Measurements from ENCODE around the gene CMIP. TPM values are rescaled to one million over a fixed set of nuclear protein-coding genes. Genes with fewer than 3 reads are reported as not detected.

CMIP gene
- total RNA-seq, 1 donor from 2014 or later, result 6.6 TPM

DNA sequence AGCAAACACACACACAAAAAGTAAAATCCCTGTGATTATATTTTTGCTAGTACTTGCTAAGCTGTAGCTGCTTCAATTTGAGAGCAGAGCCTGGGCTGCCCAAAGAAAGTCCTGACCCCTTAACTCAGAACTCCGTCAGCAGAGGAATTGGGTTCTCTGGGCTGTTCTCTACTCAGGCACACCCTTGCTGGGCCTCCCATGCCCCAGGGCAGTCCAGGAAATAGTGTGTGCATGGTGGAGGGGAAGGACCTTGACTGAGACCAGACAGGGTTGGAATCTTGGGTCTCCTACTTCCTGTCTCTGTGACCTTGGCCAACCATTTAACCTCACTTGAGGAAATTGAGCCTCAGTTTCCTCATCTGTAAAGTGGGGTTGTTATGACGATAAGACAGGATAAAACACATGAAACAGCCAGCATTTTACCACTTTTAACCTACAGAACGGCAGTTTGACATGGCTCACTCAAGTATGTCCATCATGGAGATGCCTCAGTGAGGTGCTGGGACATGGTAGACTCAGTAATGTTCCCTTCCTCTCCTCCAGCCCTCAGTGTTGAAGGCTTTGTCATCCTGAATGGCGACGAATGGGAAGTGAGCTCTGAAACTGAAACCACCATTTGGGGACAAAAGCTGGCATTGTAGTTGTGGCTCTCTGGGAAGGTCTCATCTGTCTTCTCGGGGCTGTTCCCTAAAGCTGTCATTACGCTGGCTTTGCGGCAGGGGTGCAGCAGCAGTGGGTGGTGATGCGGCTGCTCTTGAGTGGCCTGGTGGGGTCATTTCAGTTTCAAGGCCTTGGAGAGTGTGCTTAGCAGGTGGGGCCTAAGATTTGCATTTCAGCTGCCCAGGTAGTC lies 74.9 kb downstream of the CMIP start:
- H3K27ac ChIP-seq, result no peak overlapping the region
- Mint-ChIP-seq H3K9me3 (no peaks in the 10 kb centered on the region), H3K36me3 (peaks cover 8% of the 10 kb centered on the region), H3K4me3 (no peak overlapping the region), H3K4me1 (peaks cover 25% of the 10 kb centered on the region), H3K27ac (no peak overlapping the region), H3K27me3 (ENCODE audit: insufficient read depth, low read depth) (no peaks in the 10 kb centered on the region)
- no peak overlapping the region for H2AFZ ChIP-seq (replicated peaks)
- no peak overlapping the region for H3K9ac ChIP-seq
- no peaks in the 10 kb centered on the region for H3K9me3 ChIP-seq (ENCODE audit: low read depth)
- no peaks in the 10 kb centered on the region for H3K27me3 ChIP-seq
- no peaks in the 10 kb centered on the region for H3F3A ChIP-seq (ENCODE audit: low read depth)
- H3K36me3 ChIP-seq, result no peaks in the 10 kb centered on the region
- peaks cover 55% of the 10 kb centered on the region for H3K79me2 ChIP-seq (ENCODE audit: low read depth)
- H3K4me2 ChIP-seq, result no peak overlapping the region
- H3K4me3 ChIP-seq, result no peak overlapping the region
- no peak for TF ChIP-seq EZH2phosphoT487 (IDR thresholded peaks at IDR 0.05)
- TF ChIP-seq, protein P1, sequence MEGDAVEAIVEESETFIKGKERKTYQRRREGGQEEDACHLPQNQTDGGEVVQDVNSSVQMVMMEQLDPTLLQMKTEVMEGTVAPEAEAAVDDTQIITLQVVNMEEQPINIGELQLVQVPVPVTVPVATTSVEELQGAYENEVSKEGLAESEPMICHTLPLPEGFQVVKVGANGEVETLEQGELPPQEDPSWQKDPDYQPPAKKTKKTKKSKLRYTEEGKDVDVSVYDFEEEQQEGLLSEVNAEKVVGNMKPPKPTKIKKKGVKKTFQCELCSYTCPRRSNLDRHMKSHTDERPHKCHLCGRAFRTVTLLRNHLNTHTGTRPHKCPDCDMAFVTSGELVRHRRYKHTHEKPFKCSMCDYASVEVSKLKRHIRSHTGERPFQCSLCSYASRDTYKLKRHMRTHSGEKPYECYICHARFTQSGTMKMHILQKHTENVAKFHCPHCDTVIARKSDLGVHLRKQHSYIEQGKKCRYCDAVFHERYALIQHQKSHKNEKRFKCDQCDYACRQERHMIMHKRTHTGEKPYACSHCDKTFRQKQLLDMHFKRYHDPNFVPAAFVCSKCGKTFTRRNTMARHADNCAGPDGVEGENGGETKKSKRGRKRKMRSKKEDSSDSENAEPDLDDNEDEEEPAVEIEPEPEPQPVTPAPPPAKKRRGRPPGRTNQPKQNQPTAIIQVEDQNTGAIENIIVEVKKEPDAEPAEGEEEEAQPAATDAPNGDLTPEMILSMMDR (IDR thresholded peaks at IDR 0.05), result no peak
- no peak for TF ChIP-seq EZH2 (IDR thresholded peaks at IDR 0.05)
- no peak for DNase-seq (ENCODE audit: low spot score)
- H3K4me1 ChIP-seq, result no peaks in the 10 kb centered on the region
- H4K20me1 ChIP-seq (ENCODE audit: low read depth), result peaks cover 91% of the 10 kb centered on the region

DNA sequence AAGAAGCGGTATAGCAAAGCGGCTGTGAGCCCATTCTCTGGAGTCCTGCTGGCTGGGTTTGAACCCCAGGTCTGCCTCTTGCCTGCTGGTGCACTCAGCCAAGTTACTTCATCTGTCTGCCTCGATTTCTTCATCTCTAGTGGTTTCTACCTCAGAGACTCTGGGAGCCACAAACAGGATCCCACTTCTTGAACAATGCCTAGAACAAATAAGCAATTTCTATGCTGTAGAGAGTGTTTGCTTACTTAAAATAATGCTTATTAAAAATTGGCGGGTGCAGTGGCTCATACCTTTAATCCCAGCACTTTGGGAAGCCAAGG lies 75.5 kb downstream of the CMIP start:
- no peak overlapping the region for H3K27ac ChIP-seq
- H3K9ac ChIP-seq, result no peak overlapping the region
- no peaks in the 10 kb centered on the region for H3K36me3 ChIP-seq
- TF ChIP-seq EZH2 (IDR thresholded peaks at IDR 0.05) (no peak), EZH2phosphoT487 (IDR thresholded peaks at IDR 0.05) (no peak)
- TF ChIP-seq, protein P1 (IDR thresholded peaks at IDR 0.05), result no peak
- no peak overlapping the region for H3K4me3 ChIP-seq
- Mint-ChIP-seq H3K36me3 (peaks cover 8% of the 10 kb centered on the region), H3K27me3 (ENCODE audit: insufficient read depth, low read depth) (no peaks in the 10 kb centered on the region), H3K4me3 (no peak overlapping the region), H3K4me1 (peaks cover 23% of the 10 kb centered on the region), H3K27ac (no peak overlapping the region), H3K9me3 (no peaks in the 10 kb centered on the region)
- DNase-seq (ENCODE audit: low spot score), result no peak
- H3K27me3 ChIP-seq, result no peaks in the 10 kb centered on the region
- no peaks in the 10 kb centered on the region for H3K4me1 ChIP-seq
- peaks cover 53% of the 10 kb centered on the region for H3K79me2 ChIP-seq (ENCODE audit: low read depth)
- no peak overlapping the region for H2AFZ ChIP-seq (replicated peaks)
- H4K20me1 ChIP-seq (ENCODE audit: low read depth), result peaks cover 88% of the 10 kb centered on the region
- no peak overlapping the region for H3K4me2 ChIP-seq
- no peaks in the 10 kb centered on the region for H3F3A ChIP-seq (ENCODE audit: low read depth)
- H3K9me3 ChIP-seq (ENCODE audit: low read depth), result no peaks in the 10 kb centered on the region

DNA sequence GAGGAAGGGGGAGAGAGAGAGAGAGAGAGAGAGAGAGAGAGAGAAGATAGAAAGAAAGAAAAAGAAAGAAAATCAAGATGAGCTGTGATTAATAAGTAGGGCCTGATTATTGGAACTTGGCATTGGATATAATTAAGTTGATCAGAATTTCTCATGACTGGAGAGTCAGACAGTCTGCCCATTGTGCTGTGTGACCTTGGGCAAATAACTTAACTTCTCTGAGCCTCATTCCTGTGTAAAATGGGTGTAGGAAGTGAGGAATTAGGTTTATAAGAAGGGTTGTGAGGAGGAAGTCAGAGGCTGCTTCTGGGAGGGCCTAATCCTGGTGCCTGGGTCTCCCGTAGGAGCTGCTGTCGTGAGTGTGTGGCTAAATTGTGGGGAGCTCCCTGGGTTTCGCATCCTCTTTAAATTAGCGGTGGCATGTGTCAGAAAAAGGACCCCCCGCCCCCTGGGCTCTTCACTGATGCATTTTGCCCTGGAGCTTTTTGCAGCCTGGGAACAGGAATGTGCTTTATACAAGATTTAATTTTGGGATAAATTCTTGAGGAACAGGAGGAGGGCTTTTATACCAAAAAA lies 76.0 kb downstream of the CMIP start:
- Mint-ChIP-seq H3K36me3 (peaks cover 8% of the 10 kb centered on the region), H3K9me3 (no peaks in the 10 kb centered on the region), H3K4me1 (peaks cover 26% of the 10 kb centered on the region), H3K27me3 (ENCODE audit: insufficient read depth, low read depth) (no peaks in the 10 kb centered on the region), H3K4me3 (no peak overlapping the region), H3K27ac (no peak overlapping the region)
- no peaks in the 10 kb centered on the region for H3K27me3 ChIP-seq
- no peak overlapping the region for H3K27ac ChIP-seq
- H3K4me2 ChIP-seq, result no peak overlapping the region
- H3K4me3 ChIP-seq, result no peak overlapping the region
- TF ChIP-seq EZH2 (IDR thresholded peaks at IDR 0.05) (no peak), EZH2phosphoT487 (IDR thresholded peaks at IDR 0.05) (no peak)
- TF ChIP-seq, protein P1 (IDR thresholded peaks at IDR 0.05), result no peak
- H3K4me1 ChIP-seq, result no peaks in the 10 kb centered on the region
- H3F3A ChIP-seq (ENCODE audit: low read depth), result no peaks in the 10 kb centered on the region
- no peak overlapping the region for H3K9ac ChIP-seq
- H4K20me1 ChIP-seq (ENCODE audit: low read depth), result peaks cover 83% of the 10 kb centered on the region
- H3K36me3 ChIP-seq, result no peaks in the 10 kb centered on the region
- H2AFZ ChIP-seq (replicated peaks), result no peak overlapping the region
- H3K9me3 ChIP-seq (ENCODE audit: low read depth), result no peaks in the 10 kb centered on the region
- peaks cover 52% of the 10 kb centered on the region for H3K79me2 ChIP-seq (ENCODE audit: low read depth)
- DNase-seq (ENCODE audit: low spot score), result no peak

Measured in neural progenitor cell (in vitro differentiated cells).